Right lobe of liver (tissue), 4 donors: ENCODE data around the gene PLCXD3.

Experiments used
- CTCF ChIP-seq, 4 donors: fragments of 200-600 bp in 3 of 4; fragments of 450-650 bp in 1 of 4; IDR thresholded peaks; one replicate each; pipeline versions ENCODE4 v1.5.1 to v1.8.0; 2016 to 2022; ENCODE audit warnings: antibody characterized with exemption in 4 of 4, mild to moderate bottlenecking in 2 of 4
- POLR2A ChIP-seq: fragments of 450-650 bp; IDR thresholded peaks from one replicate; pipeline ENCODE4 v1.6.1; 2017; ENCODE audit warnings: antibody characterized with exemption, mild to moderate bottlenecking
- donor health status: DM: no; HTN: no; CAD: no.
- donor health status: DM: no; HTN: no; CAD: no.
- donor health status: DM: no; HTN: yes; CAD: no.

GRCh38 chr5:41325074-41325473, 185.3 kb downstream of the PLCXD3 start:
- TF ChIP-seq POLR2A (no peak), CTCF (IDR thresholded peaks at IDR 0.05) (no peak)
